HepG2 (cell line): ENCODE results near the gene ME3. TPM values are rescaled to one million over a fixed set of nuclear protein-coding genes. Genes with fewer than 3 reads are reported as not detected.

ENCODE experiments used
- BCL3 ChIP-seq: sonication (generic); formaldehyde crosslinking; IDR thresholded peaks from 2 replicates; pipeline ENCODE4 v1.5.1; 2020; ENCODE audit warnings: mild to moderate bottlenecking, missing genetic modification reagents, moderate library complexity
- CSRNP1 ChIP-seq: sonication (generic); formaldehyde crosslinking; IDR thresholded peaks from 2 replicates; pipeline ENCODE4 v1.8.1; 2023; ENCODE audit warnings: mild to moderate bottlenecking, missing genetic modification reagents
- ERF ChIP-seq: IDR thresholded peaks from 2 replicates; pipeline ENCODE4 v1.6.1; 2018; ENCODE audit warnings: missing biosample characterization, missing genetic modification reagents
- LRRFIP1 ChIP-seq: sonication (generic); formaldehyde crosslinking; conservative IDR thresholded peaks from 2 replicates; pipeline ENCODE4 v1.4.0; 2020; ENCODE audit warnings: missing genetic modification reagents
- TEAD3 ChIP-seq: optimal IDR thresholded peaks from 2 replicates; pipeline ENCODE3; 2016; ENCODE audit warnings: borderline replicate concordance
- ZNF17 ChIP-seq: sonication (generic); formaldehyde crosslinking; IDR thresholded peaks from 2 replicates; pipeline ENCODE4 v1.5.0; 2020; ENCODE audit warnings: mild to moderate bottlenecking, missing genetic modification reagents
- polyA plus RNA-seq, 8 experiments: library from polyadenylated mRNA; depleted of rRNA in 3 of 8; stranded (reverse) in 7 of 8; unstranded in 1 of 8; fragments of >200 nt; fragmentation: Illumina TruSeq in 4 of 8; extraction: Trizol in 4 of 8; gene quantifications; 2 replicates each; pipeline versions ENCODE4 v1.2.1 to v1.2.3, GENCODE V29; 2011 to 2016; ENCODE audit warnings: low read depth in 4 of 8, missing spikeins in 1 of 8, mixed read lengths in 1 of 8; ENCODE audit not compliant: insufficient read depth in 1 of 8
- total RNA-seq, 5 experiments: library from RNA; depleted of rRNA; stranded (reverse); fragments of >200 nt; fragmentation: Illumina TruSeq; extraction: Trizol; gene quantifications; 2 replicates each; pipeline ENCODE4 v1.2.3, GENCODE V29; 2016; ENCODE audit warnings: low read depth in 1 of 5
- TF ChIP-seq, protein P1 (sequence below): sonication (generic); formaldehyde crosslinking; IDR thresholded peaks from 2 replicates; pipeline ENCODE4 v1.5.0; 2020; ENCODE audit warnings: mild to moderate bottlenecking, missing genetic modification reagents

Gene ME3
- total and polyA plus RNA-seq, 2 of the 13 experiments (the other 11 are each of a cell fraction or from before 2014, with no cell fraction given) = not detected

- TF ChIP-seq LRRFIP1 (CRISPR knock-in tag) (no peak), CSRNP1 (no peak), ERF (CRISPR knock-in tag) (no peak), BCL3 (CRISPR knock-in tag) (no peak), TEAD3 (no peak), ZNF17 (CRISPR knock-in tag) (no peak)
- TF ChIP-seq, protein P1, sequence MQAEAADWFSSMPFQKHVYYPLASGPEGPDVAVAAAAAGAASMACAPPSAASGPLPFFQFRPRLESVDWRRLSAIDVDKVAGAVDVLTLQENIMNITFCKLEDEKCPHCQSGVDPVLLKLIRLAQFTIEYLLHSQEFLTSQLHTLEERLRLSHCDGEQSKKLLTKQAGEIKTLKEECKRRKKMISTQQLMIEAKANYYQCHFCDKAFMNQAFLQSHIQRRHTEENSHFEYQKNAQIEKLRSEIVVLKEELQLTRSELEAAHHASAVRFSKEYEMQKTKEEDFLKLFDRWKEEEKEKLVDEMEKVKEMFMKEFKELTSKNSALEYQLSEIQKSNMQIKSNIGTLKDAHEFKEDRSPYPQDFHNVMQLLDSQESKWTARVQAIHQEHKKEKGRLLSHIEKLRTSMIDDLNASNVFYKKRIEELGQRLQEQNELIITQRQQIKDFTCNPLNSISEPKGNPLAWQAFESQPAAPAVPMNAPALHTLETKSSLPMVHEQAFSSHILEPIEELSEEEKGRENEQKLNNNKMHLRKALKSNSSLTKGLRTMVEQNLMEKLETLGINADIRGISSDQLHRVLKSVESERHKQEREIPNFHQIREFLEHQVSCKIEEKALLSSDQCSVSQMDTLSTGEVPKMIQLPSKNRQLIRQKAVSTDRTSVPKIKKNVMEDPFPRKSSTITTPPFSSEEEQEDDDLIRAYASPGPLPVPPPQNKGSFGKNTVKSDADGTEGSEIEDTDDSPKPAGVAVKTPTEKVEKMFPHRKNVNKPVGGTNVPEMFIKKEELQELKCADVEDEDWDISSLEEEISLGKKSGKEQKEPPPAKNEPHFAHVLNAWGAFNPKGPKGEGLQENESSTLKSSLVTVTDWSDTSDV = no peak
Observed at GRCh38 chr11:86518211-86518610, 154.2 kb downstream of the ME3 start (continued).
